BJ (cell line): Measurements from ENCODE around the gene ZFYVE27. TPM values are rescaled to one million over a fixed set of nuclear protein-coding genes. Genes with fewer than 3 reads are reported as not detected.

Source experiments
- CTCF ChIA-PET: fragments of 350-600 bp; formaldehyde crosslinking; extraction: SDS; loops from one replicate; lab custom pipeline; 2021; ENCODE audit warnings: antibody characterized with exemption, inconsistent platforms; lab: Yijun Ruan, JAX
- POLR2A ChIA-PET: fragments of 300-600 bp; sonication (Branson Sonifier 250); formaldehyde crosslinking; extraction: SDS; loops from one replicate; lab custom pipeline; 2021; ENCODE audit warnings: antibody characterized with exemption; lab: Charles Lee
- DNase-seq: peaks from one replicate; pipeline ENCODE4 v3.0.0-alpha.2; 2011; ENCODE audit warnings: low read depth
- H3K27me3 ChIP-seq: 2 replicates; pipeline ENCODE4 v1.6.0; 2011; ENCODE audit warnings: low read length; ENCODE audit not compliant: control insufficient read depth, insufficient read depth
- H3K36me3 ChIP-seq: 2 replicates; pipeline ENCODE4 v1.5.1; 2011; ENCODE audit warnings: low read length; ENCODE audit not compliant: control insufficient read depth, insufficient read depth
- H3K4me3 ChIP-seq: 2 replicates; pipeline ENCODE4 v1.5.1; 2011; ENCODE audit warnings: low read depth, mild to moderate bottlenecking, control low read depth, low read length
- polyA plus RNA-seq: library from polyadenylated mRNA; depleted of rRNA; stranded (reverse); fragments of >200 nt; gene quantifications from 2 replicates; pipeline ENCODE4 v1.2.3, GENCODE V29; 2011
- TF ChIP-seq, protein P1 (sequence below): IDR thresholded peaks from 2 replicates; pipeline ENCODE4 v1.5.1; 2011; ENCODE audit warnings: low read depth, mild to moderate bottlenecking, control low read depth, inconsistent platforms, low read length, moderate library complexity; ENCODE audit not compliant: insufficient read depth

The ZFYVE27 gene
- polyA plus RNA-seq, 1 experiment, result 22.9 TPM

GRCh38 chr10:97701438-97702069 lies 35.4 kb upstream of the ZFYVE27 start:
- Histone ChIP-seq H3K36me3 (no peaks in the 10 kb centered on the region), H3K4me3 (no peak overlapping the region), H3K27me3 (no peaks in the 10 kb centered on the region; the same call in 1 of the 2 replicates)
- POLR2A ChIA-PET, result no interaction called here
- no peak for DNase-seq
- TF ChIP-seq, protein P1, sequence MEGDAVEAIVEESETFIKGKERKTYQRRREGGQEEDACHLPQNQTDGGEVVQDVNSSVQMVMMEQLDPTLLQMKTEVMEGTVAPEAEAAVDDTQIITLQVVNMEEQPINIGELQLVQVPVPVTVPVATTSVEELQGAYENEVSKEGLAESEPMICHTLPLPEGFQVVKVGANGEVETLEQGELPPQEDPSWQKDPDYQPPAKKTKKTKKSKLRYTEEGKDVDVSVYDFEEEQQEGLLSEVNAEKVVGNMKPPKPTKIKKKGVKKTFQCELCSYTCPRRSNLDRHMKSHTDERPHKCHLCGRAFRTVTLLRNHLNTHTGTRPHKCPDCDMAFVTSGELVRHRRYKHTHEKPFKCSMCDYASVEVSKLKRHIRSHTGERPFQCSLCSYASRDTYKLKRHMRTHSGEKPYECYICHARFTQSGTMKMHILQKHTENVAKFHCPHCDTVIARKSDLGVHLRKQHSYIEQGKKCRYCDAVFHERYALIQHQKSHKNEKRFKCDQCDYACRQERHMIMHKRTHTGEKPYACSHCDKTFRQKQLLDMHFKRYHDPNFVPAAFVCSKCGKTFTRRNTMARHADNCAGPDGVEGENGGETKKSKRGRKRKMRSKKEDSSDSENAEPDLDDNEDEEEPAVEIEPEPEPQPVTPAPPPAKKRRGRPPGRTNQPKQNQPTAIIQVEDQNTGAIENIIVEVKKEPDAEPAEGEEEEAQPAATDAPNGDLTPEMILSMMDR, result peak; percentile 92
- CTCF ChIA-PET, result interaction anchor here (0.7 to 20.3 kb wide), 25 partner anchors 8 to 168 kb away, joined by 3 to 517 read pairs (median 4); partner anchors contain the start of genes ANKRD2, AVPI1, MARVELD1 and ZFYVE27

DNA sequence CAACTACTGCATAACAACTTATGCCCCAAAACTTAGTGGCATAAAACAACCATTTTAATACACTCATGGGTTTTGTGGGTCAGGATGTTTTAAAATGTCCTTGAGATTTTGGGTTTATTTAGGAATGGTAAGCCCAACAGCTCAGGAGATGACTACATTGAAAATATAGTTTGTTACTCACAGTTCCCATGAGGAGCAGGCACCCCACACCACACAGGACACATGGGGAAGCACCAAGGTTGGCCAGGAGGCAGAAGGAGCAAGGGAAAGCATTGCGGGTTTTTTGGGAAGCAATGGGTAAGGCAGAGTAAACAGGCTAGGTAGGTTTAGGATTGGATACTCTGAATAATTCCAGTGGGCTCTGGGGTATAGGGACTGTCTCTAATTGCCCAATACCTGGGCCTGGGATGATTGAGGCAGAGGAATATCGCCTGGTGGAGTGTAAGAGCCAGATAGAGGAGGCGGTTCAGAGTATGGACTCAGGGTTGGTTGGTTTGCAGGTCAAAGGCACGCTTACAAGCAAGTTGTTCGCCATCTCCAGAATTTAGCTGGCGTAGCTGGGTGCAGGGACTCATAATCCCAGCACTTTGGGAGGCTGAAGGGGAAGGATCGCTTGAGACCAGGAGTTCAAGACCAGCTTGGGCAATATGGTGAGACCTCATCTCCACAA lies 33.4 kb upstream of the ZFYVE27 start:
- Histone ChIP-seq H3K27me3 (no peaks in the 10 kb centered on the region; the same call in 1 of the 2 replicates), H3K4me3 (no peak overlapping the region), H3K36me3 (no peaks in the 10 kb centered on the region)
- DNase-seq, result no peak
- TF ChIP-seq, protein P1, result no peak
- POLR2A ChIA-PET, result no interaction called here
- CTCF ChIA-PET, result interaction anchor here (0.8 to 20.3 kb wide), 8 partner anchors 9 to 52 kb away, joined by 3 to 517 read pairs (median 4); partner anchors contain the start of genes AVPI1, MARVELD1 and ZFYVE27

DNA sequence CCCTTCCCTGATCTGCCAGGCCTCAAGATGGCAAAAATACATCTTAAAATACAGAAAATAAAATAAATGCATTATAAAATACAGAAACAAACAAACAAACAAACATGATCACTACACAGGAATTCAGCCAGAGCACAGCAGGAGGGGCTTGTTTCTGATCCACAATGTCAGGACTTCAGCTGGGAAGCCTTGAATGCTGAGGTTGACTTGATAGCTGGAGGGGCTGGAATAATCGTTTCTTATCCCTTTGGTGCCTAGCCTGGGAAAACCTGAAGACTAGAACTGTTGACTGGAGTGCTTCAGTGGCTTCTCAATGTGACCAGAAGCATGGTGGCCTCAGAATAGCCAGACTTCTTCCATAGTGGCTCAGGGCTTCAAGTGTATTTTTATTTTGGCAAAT lies 32.6 kb upstream of the ZFYVE27 start:
- DNase-seq, result no peak
- Histone ChIP-seq H3K4me3 (no peak overlapping the region), H3K27me3 (no peaks in the 10 kb centered on the region; the same call in 1 of the 2 replicates), H3K36me3 (no peaks in the 10 kb centered on the region)
- CTCF ChIA-PET, result interaction anchor here (0.7 to 20.3 kb wide), 7 partner anchors 8 to 158 kb away, joined by 3 to 517 read pairs (median 5); partner anchors contain the start of genes AVPI1, MARVELD1 and ZFYVE27
- TF ChIP-seq, protein P1, result no peak
- POLR2A ChIA-PET, result no interaction called here

DNA sequence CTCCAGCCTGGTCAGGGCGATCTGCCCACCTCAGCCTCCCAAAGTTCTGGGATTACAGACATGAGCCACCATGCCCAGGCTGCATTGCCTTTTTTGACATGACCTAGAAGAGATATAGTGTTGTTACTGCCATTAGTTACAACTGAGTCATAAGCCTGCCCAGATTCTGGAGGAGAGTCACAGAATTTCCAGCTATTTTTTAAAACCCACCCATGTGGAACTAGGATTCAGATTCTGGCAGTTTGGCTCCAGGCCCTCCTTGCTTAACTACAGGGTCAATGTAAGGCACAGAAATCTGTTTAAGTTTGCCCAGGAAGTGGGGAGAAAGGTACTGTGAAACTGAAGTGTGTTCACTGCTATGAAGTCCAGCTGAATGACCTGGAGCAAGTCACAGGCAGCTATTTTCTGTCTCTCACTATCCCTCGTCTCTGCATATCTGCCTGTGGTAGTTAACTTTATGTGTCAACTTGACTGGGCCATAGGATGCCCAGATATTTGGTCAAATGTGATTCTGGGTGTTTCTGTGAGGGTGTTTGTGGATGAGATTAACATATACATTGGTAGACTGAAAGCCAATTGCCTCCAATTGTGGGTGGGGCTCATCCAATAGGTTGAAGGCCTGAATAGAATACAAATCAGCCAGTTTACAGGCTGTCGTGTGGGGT lies 31.8 kb upstream of the ZFYVE27 start:
- ChIA-PET CTCF (interaction anchor here (1.2 to 20.3 kb wide), 3 partner anchors 18 to 29 kb away, joined by 4 to 517 read pairs (median 16); partner anchors contain the start of genes AVPI1 and ZFYVE27), POLR2A (no interaction called here)
- no peaks in the 10 kb centered on the region for H3K36me3 ChIP-seq
- H3K4me3 ChIP-seq, result no peak overlapping the region
- no peak for DNase-seq
- TF ChIP-seq, protein P1, result no peak
- no peaks in the 10 kb centered on the region; the same call in 1 of the 2 replicates for H3K27me3 ChIP-seq
